HCT116 (cell line): Measurements from ENCODE around the gene TRIM77. TPM values are rescaled to one million over a fixed set of nuclear protein-coding genes. Genes with fewer than 3 reads are reported as not detected.
"Not testable (repeated sequence)": the region's sequence is repeated elsewhere in the genome, so short reads cannot be mapped to it uniquely, and the experiment has no call there.

Experiments
- ATAC-seq: fragments of 200-7000 bp; cut with Tn5 transposase; 2 replicates; pipeline ENCODE4 v1.9.1; 2020; ENCODE audit warnings: mild to moderate bottlenecking, moderate library complexity
- BruUV-seq: library from RNA; stranded (reverse); fragments of 400-500 nt; replicated peaks from 2 replicates; lab custom pipeline; 2021; lab: Mats Ljungman, UMichigan
- CTCF ChIA-PET: fragments of 300-600 bp; sonication (Branson Sonifier 250); formaldehyde crosslinking; loops from one replicate; lab custom pipeline; 2021; ENCODE audit warnings: antibody characterized with exemption; lab: Charles Lee
- POLR2A ChIA-PET: fragments of 300-600, 350-600 bp; sonication (Branson Sonifier 250); formaldehyde crosslinking; loops from one replicate; lab custom pipeline; 2021; ENCODE audit warnings: antibody characterized with exemption; lab: Charles Lee
- RAD21 ChIA-PET, 2 experiments: fragments of 300-600 bp; sonication (Branson Sonifier 250); formaldehyde crosslinking; loops; one replicate each; lab custom pipeline; 2023; ENCODE audit warnings: low total read pairs in 2 of 2; ENCODE audit not compliant: uncharacterized antibody in 2 of 2, unreplicated experiment in 2 of 2, low non-redundant PET in 1 of 2; lab: Charles Lee
- DNase-seq: peaks from one replicate; pipeline ENCODE4 v3.0.0-alpha.2; 2010; ENCODE audit warnings: low read depth, low spot score
- H2AFZ ChIP-seq: fragments of 200-600 bp; shearing (Covaris generic), sonication (generic); 2 replicates; pipeline ENCODE4 v1.6.1; 2017; ENCODE audit warnings: low read depth, mixed run types, mixed read lengths, antibody characterized with exemption, low read length; ENCODE audit not compliant: poor library complexity, severe bottlenecking
- H3K27ac ChIP-seq: 2 replicates; pipeline ENCODE4 v1.5.1; 2012; ENCODE audit warnings: low read depth, low read length
- H3K27me3 ChIP-seq: fragments of 200-600 bp; sonication (generic); 2 replicates; pipeline ENCODE4 v1.6.1; 2016; ENCODE audit warnings: mixed run types, low read length, mixed read lengths; ENCODE audit not compliant: insufficient read depth
- H3K36me3 ChIP-seq, 2 experiments: fragments of 200-500 bp in 1 of 2; fragments of 200-600 bp in 1 of 2; sonication (Bioruptor generic) in 1 of 2; sonication (generic) in 1 of 2; 2 replicates each; pipeline versions ENCODE4 v1.5.1 to v1.6.1; 2014 to 2016; ENCODE audit warnings: low read length in 2 of 2, inconsistent platforms in 1 of 2, mixed read lengths in 1 of 2, mixed run types in 1 of 2; ENCODE audit not compliant: insufficient read depth in 2 of 2, control insufficient read depth in 1 of 2
- H3K4me1 ChIP-seq, 2 experiments: fragments of 200-600 bp in 1 of 2; sonication (generic) in 1 of 2; 2 replicates each; pipeline versions ENCODE4 v1.5.1 to v1.6.1; 2012 to 2017; ENCODE audit warnings: low read length in 2 of 2, inconsistent platforms in 1 of 2, mild to moderate bottlenecking in 1 of 2, mixed read lengths in 1 of 2, mixed run types in 1 of 2, moderate library complexity in 1 of 2; ENCODE audit not compliant: insufficient read depth in 2 of 2, control insufficient read depth in 1 of 2
- H3K4me2 ChIP-seq: fragments of 200-600 bp; sonication (generic); 2 replicates; pipeline ENCODE4 v1.6.1; 2017; ENCODE audit warnings: mixed run types, low read length, mixed read lengths
- H3K4me3 ChIP-seq, 2 experiments: fragments of 200-600 bp in 1 of 2; sonication (generic) in 1 of 2; replicated peaks in 1 of 2; 2 replicates each; pipeline ENCODE4 v1.5.1; 2011 to 2016; ENCODE audit warnings: low read length in 2 of 2, control low read depth in 1 of 2, low read depth in 1 of 2, mild to moderate bottlenecking in 1 of 2, mixed read lengths in 1 of 2, mixed run types in 1 of 2
- H3K79me2 ChIP-seq: fragments of 200-600 bp; sonication (generic); 2 replicates; pipeline ENCODE4 v1.6.1; 2017; ENCODE audit warnings: mild to moderate bottlenecking, mixed run types, low read length, moderate library complexity, mixed read lengths; ENCODE audit not compliant: insufficient read depth
- H3K9ac ChIP-seq: fragments of 200-600 bp; sonication (generic); 2 replicates; pipeline ENCODE4 v1.6.1; 2016; ENCODE audit warnings: low read length, mixed read lengths
- H3K9me2 ChIP-seq: fragments of 200-600 bp; sonication (generic), shearing (Covaris generic); 2 replicates; pipeline ENCODE4 v1.6.1; 2017; ENCODE audit warnings: mixed run types, mild to moderate bottlenecking, moderate library complexity; ENCODE audit not compliant: insufficient read depth
- H3K9me3 ChIP-seq, 2 experiments: fragments of 200-500 bp in 1 of 2; fragments of 200-600 bp in 1 of 2; sonication (Bioruptor generic) in 1 of 2; sonication (generic) in 1 of 2; 2 replicates each; pipeline ENCODE4 v1.6.1; 2014 to 2017; ENCODE audit warnings: low read length in 2 of 2, mixed read lengths in 2 of 2, inconsistent platforms in 1 of 2, low read depth in 1 of 2, mild to moderate bottlenecking in 1 of 2, mixed run types in 1 of 2, moderate library complexity in 1 of 2; ENCODE audit not compliant: control insufficient read depth in 1 of 2, insufficient read depth in 1 of 2
- H4K20me1 ChIP-seq: fragments of 200-600 bp; sonication (generic), shearing (Covaris generic); 2 replicates; pipeline ENCODE4 v1.6.1; 2017; ENCODE audit warnings: mixed run types, mild to moderate bottlenecking, moderate library complexity; ENCODE audit not compliant: insufficient read depth
- RAD21 ChIP-seq: IDR thresholded peaks from 2 replicates; pipeline ENCODE4 v1.6.1; 2012; ENCODE audit warnings: low read depth, mild to moderate bottlenecking
- intact Hi-C: fragments of 100-400 bp; cut with micrococcal nuclease; formaldehyde crosslinking; loops from 2 replicates; pipeline ENCODE4 v1.10.0; 2022
- total RNA-seq: library from RNA; stranded (reverse); gene quantifications from one replicate; pipeline ENCODE4 v1.2.1, GENCODE V29; 2021; ENCODE audit not compliant: unreplicated experiment
- TF ChIP-seq, protein P1 (sequence below), 3 experiments: fragments of 200-600 bp in 1 of 3; sonication (generic) in 1 of 3; IDR thresholded peaks in 2 of 3; conservative IDR thresholded peaks in 1 of 3; 2 replicates each; pipeline ENCODE4 v1.5.1; 2012 to 2017; ENCODE audit warnings: low read depth in 2 of 3, low read length in 2 of 3, antibody characterized with exemption in 1 of 3, borderline replicate concordance in 1 of 3, control low read depth in 1 of 3, mild to moderate bottlenecking in 1 of 3, mixed read lengths in 1 of 3, mixed run types in 1 of 3, moderate library complexity in 1 of 3; ENCODE audit not compliant: insufficient read depth in 1 of 3

The TRIM77 gene
- total RNA-seq, 1 experiment from 2014 or later: not detected

GRCh38 chr11:89675383-89675782, 34.7 kb upstream of the TRIM77 start:
- H3K4me3 ChIP-seq, ATAC-seq, DNase-seq, BruUV-seq, H3K9me2 ChIP-seq, H3K4me1 ChIP-seq, H3K36me3 ChIP-seq, H3K27ac ChIP-seq, H3K4me2 ChIP-seq, H4K20me1 ChIP-seq, POLR2A ChIA-PET, H3K9me3 ChIP-seq, H3K79me2 ChIP-seq, H2AFZ ChIP-seq, H3K9ac ChIP-seq, RAD21 ChIA-PET, H3K27me3 ChIP-seq: not testable (repeated sequence)
- TF ChIP-seq, protein P1, sequence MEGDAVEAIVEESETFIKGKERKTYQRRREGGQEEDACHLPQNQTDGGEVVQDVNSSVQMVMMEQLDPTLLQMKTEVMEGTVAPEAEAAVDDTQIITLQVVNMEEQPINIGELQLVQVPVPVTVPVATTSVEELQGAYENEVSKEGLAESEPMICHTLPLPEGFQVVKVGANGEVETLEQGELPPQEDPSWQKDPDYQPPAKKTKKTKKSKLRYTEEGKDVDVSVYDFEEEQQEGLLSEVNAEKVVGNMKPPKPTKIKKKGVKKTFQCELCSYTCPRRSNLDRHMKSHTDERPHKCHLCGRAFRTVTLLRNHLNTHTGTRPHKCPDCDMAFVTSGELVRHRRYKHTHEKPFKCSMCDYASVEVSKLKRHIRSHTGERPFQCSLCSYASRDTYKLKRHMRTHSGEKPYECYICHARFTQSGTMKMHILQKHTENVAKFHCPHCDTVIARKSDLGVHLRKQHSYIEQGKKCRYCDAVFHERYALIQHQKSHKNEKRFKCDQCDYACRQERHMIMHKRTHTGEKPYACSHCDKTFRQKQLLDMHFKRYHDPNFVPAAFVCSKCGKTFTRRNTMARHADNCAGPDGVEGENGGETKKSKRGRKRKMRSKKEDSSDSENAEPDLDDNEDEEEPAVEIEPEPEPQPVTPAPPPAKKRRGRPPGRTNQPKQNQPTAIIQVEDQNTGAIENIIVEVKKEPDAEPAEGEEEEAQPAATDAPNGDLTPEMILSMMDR (IDR thresholded peaks at IDR 0.05 in 2 of 3, conservative IDR thresholded peaks at IDR 0.05 in 1 of 3; ENCODE audit: borderline replicate concordance in 1 of 3, insufficient read depth in 1 of 3, low read depth in 2 of 3, low read length in 2 of 3): peak; percentile 11 to 28 (median 18); a peak in 3 of 6 replicates
- peak; percentile 43 for TF ChIP-seq RAD21
- intact Hi-C loops: loop anchor here (5.0 kb wide), 1 partner anchor 437 kb away; no protein-coding TSS in a partner anchor
- CTCF ChIA-PET: interaction anchor here (0.7 kb wide), 1 partner anchor 51 kb away, joined by 3 read pairs; no protein-coding TSS in a partner anchor

- BruUV-seq, H2AFZ ChIP-seq, ATAC-seq, H3K9me3 ChIP-seq, H3K4me2 ChIP-seq, POLR2A ChIA-PET, H4K20me1 ChIP-seq, H3K79me2 ChIP-seq, H3K4me3 ChIP-seq, DNase-seq, H3K27me3 ChIP-seq, H3K9ac ChIP-seq, H3K27ac ChIP-seq, RAD21 ChIA-PET, H3K4me1 ChIP-seq, H3K36me3 ChIP-seq, H3K9me2 ChIP-seq: not testable (repeated sequence)
- intact Hi-C loops: loop anchor here (5.0 kb wide), 1 partner anchor 436 kb away; no protein-coding TSS in a partner anchor
- CTCF ChIA-PET: interaction anchor here (0.7 kb wide), 1 partner anchor 51 kb away, joined by 3 read pairs; no protein-coding TSS in a partner anchor
Measured at GRCh38 chr11:89675948-89676347, 34.2 kb upstream of the TRIM77 start.

- POLR2A ChIA-PET, H2AFZ ChIP-seq, H4K20me1 ChIP-seq: not testable (repeated sequence)
Measured at GRCh38 chr11:89707080-89707479, 3.0 kb upstream of the TRIM77 start.

DNA sequence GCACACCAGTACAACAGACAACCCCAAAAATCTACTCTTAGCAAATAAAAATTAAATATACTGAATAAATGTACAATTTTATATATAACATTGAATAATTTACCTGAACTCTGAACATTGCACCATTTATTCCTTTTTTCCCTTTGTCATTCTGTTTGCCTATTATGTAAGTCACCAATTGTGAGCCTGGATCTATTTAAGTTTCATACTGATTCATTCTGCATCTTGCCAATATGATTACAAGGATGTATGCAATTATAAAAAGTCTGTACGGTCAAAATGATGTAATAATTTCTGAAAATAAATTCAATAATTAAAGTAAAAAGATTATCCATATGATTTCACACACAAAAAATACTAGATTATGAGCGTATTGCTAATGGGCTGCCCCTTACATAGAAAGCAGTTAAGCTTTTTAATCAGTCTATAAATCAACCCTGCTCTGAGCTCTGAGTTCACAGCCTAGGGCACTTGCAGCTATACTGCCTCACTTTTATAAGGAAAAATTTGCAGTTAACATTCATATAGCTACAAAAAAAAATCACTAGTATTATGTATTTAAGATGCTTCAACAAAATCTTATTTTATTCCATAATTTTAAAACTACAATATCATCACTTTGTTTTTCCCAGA, 14.9 kb downstream of the TRIM77 start:
- ATAC-seq, H3K27me3 ChIP-seq, H3K4me3 ChIP-seq, H2AFZ ChIP-seq, H3K9me3 ChIP-seq, BruUV-seq, CTCF ChIA-PET, POLR2A ChIA-PET, H3K9ac ChIP-seq, H3K9me2 ChIP-seq, DNase-seq, H3K36me3 ChIP-seq, H3K79me2 ChIP-seq, H3K27ac ChIP-seq, intact Hi-C loops, RAD21 ChIA-PET, H4K20me1 ChIP-seq, H3K4me2 ChIP-seq, H3K4me1 ChIP-seq: not testable (repeated sequence)

More at GRCh38 chr11:89707080-89707479, 3.0 kb upstream of the TRIM77 start:
- H3K36me3 ChIP-seq, ATAC-seq, H3K79me2 ChIP-seq, RAD21 ChIA-PET, H3K4me2 ChIP-seq, H3K9me2 ChIP-seq, H3K4me3 ChIP-seq, DNase-seq, H3K9me3 ChIP-seq, H3K4me1 ChIP-seq, CTCF ChIA-PET, H3K27me3 ChIP-seq, H3K9ac ChIP-seq, BruUV-seq, intact Hi-C loops, H3K27ac ChIP-seq: not testable (repeated sequence)
